ENCODE measurements around the gene OR1A2. TPM values are rescaled to one million over a fixed set of nuclear protein-coding genes. Genes with fewer than 3 reads are reported as not detected.
A peak's percentile ranks its signal among the peaks of the same experiment; 100 is the strongest.
"Not testable (repeated sequence)": the region's sequence is repeated elsewhere in the genome, so short reads cannot be mapped to it uniquely, and the experiment has no call there.

The OR1A2 gene
- total and polyA plus RNA-seq, 12 donors, result not detected

DNA sequence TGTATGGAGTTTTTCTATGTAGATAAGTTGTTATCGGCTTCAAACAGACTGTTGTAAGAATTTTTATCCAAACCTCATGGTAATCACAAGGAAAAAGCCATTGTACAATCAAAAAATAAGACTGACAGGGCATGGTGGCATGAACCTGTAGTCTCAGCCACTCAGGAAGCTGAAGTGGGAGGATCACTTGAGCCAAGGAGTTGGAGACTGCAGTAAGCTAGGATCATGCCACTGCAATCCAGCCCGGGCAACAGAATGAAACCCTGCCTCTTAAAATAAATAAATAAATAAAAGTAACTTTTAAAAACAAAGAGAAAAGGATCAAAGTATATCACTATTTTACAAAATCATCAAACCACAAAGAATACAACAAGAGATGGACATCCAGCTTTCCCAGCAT, 24.5 kb downstream of the OR1A2 start:
- 82 to 85% methylated on average over 2 of the region's 2 CpGs for WGBS, 2 donors
- Histone ChIP-seq H3K36me3 (no peaks in the 10 kb centered on the region), H3K4me1 (no peaks in the 10 kb centered on the region), H3K9me3 (peaks cover 0 to 17% (median 0%) of the 10 kb centered on the region in 11 donors), H3K27me3 (peaks cover 0 to 4% (median 0%) of the 10 kb centered on the region in 7 donors), H3K27ac (no peak overlapping the region), H3K4me3 (no peak overlapping the region)
- ATAC-seq (no peak), DNase-seq (no peak)
- intact Hi-C loops (cut with DNase I), result no loop called here
- TF ChIP-seq, protein P1, sequence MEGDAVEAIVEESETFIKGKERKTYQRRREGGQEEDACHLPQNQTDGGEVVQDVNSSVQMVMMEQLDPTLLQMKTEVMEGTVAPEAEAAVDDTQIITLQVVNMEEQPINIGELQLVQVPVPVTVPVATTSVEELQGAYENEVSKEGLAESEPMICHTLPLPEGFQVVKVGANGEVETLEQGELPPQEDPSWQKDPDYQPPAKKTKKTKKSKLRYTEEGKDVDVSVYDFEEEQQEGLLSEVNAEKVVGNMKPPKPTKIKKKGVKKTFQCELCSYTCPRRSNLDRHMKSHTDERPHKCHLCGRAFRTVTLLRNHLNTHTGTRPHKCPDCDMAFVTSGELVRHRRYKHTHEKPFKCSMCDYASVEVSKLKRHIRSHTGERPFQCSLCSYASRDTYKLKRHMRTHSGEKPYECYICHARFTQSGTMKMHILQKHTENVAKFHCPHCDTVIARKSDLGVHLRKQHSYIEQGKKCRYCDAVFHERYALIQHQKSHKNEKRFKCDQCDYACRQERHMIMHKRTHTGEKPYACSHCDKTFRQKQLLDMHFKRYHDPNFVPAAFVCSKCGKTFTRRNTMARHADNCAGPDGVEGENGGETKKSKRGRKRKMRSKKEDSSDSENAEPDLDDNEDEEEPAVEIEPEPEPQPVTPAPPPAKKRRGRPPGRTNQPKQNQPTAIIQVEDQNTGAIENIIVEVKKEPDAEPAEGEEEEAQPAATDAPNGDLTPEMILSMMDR (IDR thresholded peaks at IDR 0.05), result no peak

GRCh38 chr17:3222505-3222904, 25.2 kb downstream of the OR1A2 start:
- no peak overlapping the region for H3K27ac ChIP-seq
- intact Hi-C loops (cut with DNase I), result no loop called here
- H3K4me1 ChIP-seq, result no peaks in the 10 kb centered on the region
- WGBS, 2 donors, result 59 to 64% methylated on average over 2 of the region's 2 CpGs
- no peaks in the 10 kb centered on the region for H3K36me3 ChIP-seq
- H3K27me3 ChIP-seq, result peaks cover 0 to 4% (median 0%) of the 10 kb centered on the region in 7 donors
- TF ChIP-seq, protein P1 (IDR thresholded peaks at IDR 0.05), result no peak
- no peak overlapping the region for H3K4me3 ChIP-seq
- DNase-seq (no peak), ATAC-seq (no peak)
- peaks cover 0 to 11% (median 0%) of the 10 kb centered on the region in 11 donors for H3K9me3 ChIP-seq

- intact Hi-C loops (cut with DNase I); DNase-seq: not testable (repeated sequence)
These were observed 27.5 kb downstream of the OR1A2 start for GRCh38 chr17:3224721-3225352.

DNA sequence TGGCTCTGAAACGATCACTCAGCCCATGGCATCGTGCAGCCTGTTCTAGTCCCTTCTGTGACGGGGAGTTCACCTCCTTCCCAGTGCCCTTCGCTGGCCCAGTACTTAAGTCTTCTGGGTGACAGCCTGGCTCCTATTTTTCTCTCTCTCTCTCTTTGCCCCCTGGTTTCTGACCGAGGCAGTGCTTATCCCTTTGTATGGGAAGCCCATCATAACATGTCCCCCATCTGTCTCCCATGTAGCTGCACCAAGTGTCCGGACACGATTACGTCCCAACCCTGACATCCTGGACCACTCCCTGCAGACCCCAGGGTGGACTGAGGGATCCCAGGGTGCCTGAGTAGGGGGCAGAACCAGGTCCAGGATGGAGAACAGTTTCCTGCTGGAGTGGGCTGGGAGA, 35.0 kb downstream of the OR1A2 start:
- H3K27ac ChIP-seq; H3K36me3 ChIP-seq; DNase-seq; H3K9me3 ChIP-seq; H3K4me1 ChIP-seq; H3K27me3 ChIP-seq; ATAC-seq; intact Hi-C loops (cut with DNase I); H3K4me3 ChIP-seq: not testable (repeated sequence)
- WGBS, 2 donors, result 74 to 82% methylated on average over 8 of the region's 8 CpGs

More at GRCh38 chr17:3224721-3225352, 27.5 kb downstream of the OR1A2 start:
- H3K9me3 ChIP-seq, H3K4me1 ChIP-seq, H3K36me3 ChIP-seq, H3K27me3 ChIP-seq, H3K27ac ChIP-seq, ATAC-seq, H3K4me3 ChIP-seq: not testable (repeated sequence)

DNA sequence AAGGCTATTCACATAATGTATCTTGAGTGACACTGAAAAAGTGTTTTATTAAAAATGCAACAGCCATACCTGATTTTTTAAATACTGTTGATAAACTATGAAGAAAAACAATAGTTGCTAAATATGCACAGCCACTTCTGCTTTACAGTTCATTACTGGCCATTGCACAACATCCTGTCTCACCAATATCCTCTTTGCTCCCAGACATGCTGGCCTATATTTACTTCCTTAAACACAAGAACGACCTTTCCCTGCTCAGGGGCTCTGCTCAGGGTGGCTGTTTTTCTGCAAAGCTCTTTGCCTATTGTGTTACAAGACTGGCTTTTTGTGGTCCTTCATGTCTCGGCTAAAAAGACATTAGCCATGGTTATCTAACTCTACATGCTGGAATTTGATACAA, 41.4 kb downstream of the OR1A2 start:
- H3K9me3 ChIP-seq; intact Hi-C loops (cut with DNase I); H3K36me3 ChIP-seq; H3K4me1 ChIP-seq; H3K27me3 ChIP-seq; H3K27ac ChIP-seq; DNase-seq; H3K4me3 ChIP-seq: not testable (repeated sequence)
- WGBS, 2 donors, result 0 to 24% methylated on average over 1 of the region's 2 CpGs
- peak in 7 of 8 donors; percentile 45 to 91 (median 69) for ATAC-seq

DNA sequence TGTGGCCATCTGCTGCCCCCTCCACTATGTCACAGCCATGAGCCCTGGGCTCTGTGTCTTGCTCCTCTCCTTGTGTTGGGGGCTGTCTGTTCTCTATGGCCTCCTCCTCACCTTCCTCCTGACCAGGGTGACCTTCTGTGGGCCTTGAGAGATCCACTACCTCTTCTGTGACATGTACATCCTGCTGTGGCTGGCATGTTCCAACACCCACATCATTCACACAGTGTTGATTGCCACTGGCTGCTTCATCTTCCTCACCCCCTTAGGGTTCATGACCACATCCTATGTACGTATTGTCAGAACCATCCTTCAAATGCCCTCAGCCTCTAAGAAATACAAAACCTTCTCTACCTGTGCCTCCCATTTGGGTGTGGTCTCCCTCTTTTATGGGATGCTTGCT, 43.7 kb downstream of the OR1A2 start:
- intact Hi-C loops (cut with DNase I); DNase-seq; H3K4me1 ChIP-seq; H3K27ac ChIP-seq; H3K36me3 ChIP-seq; H3K4me3 ChIP-seq; ATAC-seq; H3K9me3 ChIP-seq; H3K27me3 ChIP-seq: not testable (repeated sequence)
- WGBS, 2 donors, result 89% methylated on average over 1 of the region's 1 CpG; no CpG with 5 or more reads in 1 of the 2 donors

DNA sequence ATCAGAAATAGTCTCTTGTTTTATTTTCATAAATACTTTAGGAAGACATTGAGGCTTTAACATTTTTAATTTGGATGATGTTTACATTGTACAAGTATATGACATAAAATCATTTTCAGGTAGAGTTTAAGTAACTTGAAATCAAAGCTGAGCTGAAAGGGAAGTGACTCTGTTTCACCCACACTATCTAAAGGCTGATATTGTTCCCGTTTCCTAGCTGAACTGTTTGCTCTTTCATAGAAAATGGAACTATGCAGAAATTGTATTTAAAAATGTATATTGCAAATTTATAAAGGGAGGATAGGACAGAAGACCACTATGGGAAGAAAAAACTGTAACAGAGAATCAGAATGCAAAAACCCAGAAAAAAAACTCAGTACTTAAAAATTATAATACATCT, 47.5 kb downstream of the OR1A2 start:
- intact Hi-C loops (cut with DNase I); H3K27ac ChIP-seq; DNase-seq; H3K9me3 ChIP-seq; H3K27me3 ChIP-seq; H3K4me1 ChIP-seq; H3K4me3 ChIP-seq; H3K36me3 ChIP-seq; ATAC-seq: not testable (repeated sequence)
- WGBS, 2 donors, result 23 to 41% methylated on average over 1 of the region's 1 CpG
